A549 (cell line): ENCODE data around the gene RXFP2.

Source experiments
- FOSL2 ChIP-seq, 2 experiments: fragments of 450-650 bp in 1 of 2; fragments of >200 bp in 1 of 2; sonication (Bioruptor Twin) in 1 of 2; formaldehyde crosslinking; IDR thresholded peaks; 2 replicates each; pipeline versions ENCODE4 v1.5.0 to v1.6.1; 2016 to 2020; ENCODE audit warnings: mild to moderate bottlenecking in 1 of 2, moderate library complexity in 1 of 2
- RAD21 ChIP-seq, 2 experiments: fragments of >200 bp in 1 of 2; sonication (Bioruptor Twin) in 1 of 2; formaldehyde crosslinking in 1 of 2; IDR thresholded peaks in 1 of 2; conservative IDR thresholded peaks in 1 of 2; 2 replicates in 1 of 2; 3 replicates in 1 of 2; pipeline ENCODE4 v1.6.1; 2012 to 2018; ENCODE audit warnings: inconsistent platforms in 1 of 2
- TF ChIP-seq, protein P1 (sequence below): fragments of >200 bp; sonication (Bioruptor Twin); formaldehyde crosslinking; IDR thresholded peaks from 3 replicates; pipeline ENCODE4 v1.5.1; 2016
- TF ChIP-seq, protein P2 (sequence below): fragments of 200-600 bp; sonication (generic); IDR thresholded peaks from 2 replicates; pipeline ENCODE4 v1.6.1; 2016; ENCODE audit warnings: antibody characterized with exemption, mild to moderate bottlenecking, moderate library complexity

DNA sequence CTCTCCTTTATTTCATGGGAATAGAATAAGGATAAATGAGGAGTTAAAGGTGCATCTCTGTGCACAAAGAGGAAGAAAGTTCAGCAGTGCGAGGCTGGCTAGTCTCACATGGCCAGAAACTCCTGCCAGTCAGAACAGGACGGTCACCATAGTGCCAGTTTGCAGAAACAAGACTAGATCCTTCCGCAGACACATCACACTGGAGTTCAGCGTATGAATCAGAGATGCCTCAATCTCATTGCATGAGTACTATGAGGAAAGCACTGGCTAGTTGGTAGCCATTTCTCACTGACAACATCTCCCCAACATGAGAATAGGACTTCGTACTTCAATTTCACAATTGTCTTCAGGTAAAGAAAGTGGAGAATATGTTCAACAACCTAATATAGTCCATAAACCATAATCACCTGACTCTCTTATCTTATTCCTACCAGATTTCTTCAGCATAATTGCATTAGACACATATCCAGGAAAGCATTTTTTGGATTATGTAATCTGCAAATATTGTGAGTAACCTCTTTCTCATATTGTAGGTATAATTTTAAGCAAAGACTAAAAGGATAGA, 34.9 kb downstream of the RXFP2 start:
- TF ChIP-seq, protein P1, sequence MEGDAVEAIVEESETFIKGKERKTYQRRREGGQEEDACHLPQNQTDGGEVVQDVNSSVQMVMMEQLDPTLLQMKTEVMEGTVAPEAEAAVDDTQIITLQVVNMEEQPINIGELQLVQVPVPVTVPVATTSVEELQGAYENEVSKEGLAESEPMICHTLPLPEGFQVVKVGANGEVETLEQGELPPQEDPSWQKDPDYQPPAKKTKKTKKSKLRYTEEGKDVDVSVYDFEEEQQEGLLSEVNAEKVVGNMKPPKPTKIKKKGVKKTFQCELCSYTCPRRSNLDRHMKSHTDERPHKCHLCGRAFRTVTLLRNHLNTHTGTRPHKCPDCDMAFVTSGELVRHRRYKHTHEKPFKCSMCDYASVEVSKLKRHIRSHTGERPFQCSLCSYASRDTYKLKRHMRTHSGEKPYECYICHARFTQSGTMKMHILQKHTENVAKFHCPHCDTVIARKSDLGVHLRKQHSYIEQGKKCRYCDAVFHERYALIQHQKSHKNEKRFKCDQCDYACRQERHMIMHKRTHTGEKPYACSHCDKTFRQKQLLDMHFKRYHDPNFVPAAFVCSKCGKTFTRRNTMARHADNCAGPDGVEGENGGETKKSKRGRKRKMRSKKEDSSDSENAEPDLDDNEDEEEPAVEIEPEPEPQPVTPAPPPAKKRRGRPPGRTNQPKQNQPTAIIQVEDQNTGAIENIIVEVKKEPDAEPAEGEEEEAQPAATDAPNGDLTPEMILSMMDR = no peak
- TF ChIP-seq, protein P2, sequence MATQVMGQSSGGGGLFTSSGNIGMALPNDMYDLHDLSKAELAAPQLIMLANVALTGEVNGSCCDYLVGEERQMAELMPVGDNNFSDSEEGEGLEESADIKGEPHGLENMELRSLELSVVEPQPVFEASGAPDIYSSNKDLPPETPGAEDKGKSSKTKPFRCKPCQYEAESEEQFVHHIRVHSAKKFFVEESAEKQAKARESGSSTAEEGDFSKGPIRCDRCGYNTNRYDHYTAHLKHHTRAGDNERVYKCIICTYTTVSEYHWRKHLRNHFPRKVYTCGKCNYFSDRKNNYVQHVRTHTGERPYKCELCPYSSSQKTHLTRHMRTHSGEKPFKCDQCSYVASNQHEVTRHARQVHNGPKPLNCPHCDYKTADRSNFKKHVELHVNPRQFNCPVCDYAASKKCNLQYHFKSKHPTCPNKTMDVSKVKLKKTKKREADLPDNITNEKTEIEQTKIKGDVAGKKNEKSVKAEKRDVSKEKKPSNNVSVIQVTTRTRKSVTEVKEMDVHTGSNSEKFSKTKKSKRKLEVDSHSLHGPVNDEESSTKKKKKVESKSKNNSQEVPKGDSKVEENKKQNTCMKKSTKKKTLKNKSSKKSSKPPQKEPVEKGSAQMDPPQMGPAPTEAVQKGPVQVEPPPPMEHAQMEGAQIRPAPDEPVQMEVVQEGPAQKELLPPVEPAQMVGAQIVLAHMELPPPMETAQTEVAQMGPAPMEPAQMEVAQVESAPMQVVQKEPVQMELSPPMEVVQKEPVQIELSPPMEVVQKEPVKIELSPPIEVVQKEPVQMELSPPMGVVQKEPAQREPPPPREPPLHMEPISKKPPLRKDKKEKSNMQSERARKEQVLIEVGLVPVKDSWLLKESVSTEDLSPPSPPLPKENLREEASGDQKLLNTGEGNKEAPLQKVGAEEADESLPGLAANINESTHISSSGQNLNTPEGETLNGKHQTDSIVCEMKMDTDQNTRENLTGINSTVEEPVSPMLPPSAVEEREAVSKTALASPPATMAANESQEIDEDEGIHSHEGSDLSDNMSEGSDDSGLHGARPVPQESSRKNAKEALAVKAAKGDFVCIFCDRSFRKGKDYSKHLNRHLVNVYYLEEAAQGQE = no peak
- TF ChIP-seq RAD21 (conservative IDR thresholded peaks at IDR 0.05 in 1 of 2, IDR thresholded peaks at IDR 0.05 in 1 of 2) (no peak), FOSL2 (IDR thresholded peaks at IDR 0.05) (no peak), FOSL2 (CRISPR knock-in tag; IDR thresholded peaks at IDR 0.05) (no peak)
